Smooth muscle cell (in vitro differentiated cells): ENCODE data around the gene SLC9A4. TPM values are rescaled to one million over a fixed set of nuclear protein-coding genes. Genes with fewer than 3 reads are reported as not detected.
A peak's percentile ranks its signal among the peaks of the same experiment; 100 is the strongest.

ENCODE experiments used
- DNase-seq: peaks from one replicate; lab custom pipeline; 2025; ENCODE audit not compliant: unreplicated experiment; lab: John Stamatoyannopoulos, UW
- H2AFZ ChIP-seq: fragments of 200-600 bp; sonication (generic); 2 replicates; pipeline ENCODE4 v1.6.0; 2016; ENCODE audit warnings: antibody characterized with exemption, low read depth, mild to moderate bottlenecking
- H3F3A ChIP-seq: fragments of 200-600 bp; sonication (generic); 2 replicates; pipeline ENCODE4 v1.6.0; 2017; ENCODE audit warnings: antibody characterized with exemption, low read depth
- H3K27ac ChIP-seq: fragments of 200-600 bp; sonication (generic); 2 replicates; pipeline ENCODE4 v1.5.1; 2016; ENCODE audit warnings: low read depth, mild to moderate bottlenecking
- H3K27me3 ChIP-seq: fragments of 200-600 bp; sonication (generic); 2 replicates; pipeline ENCODE4 v1.6.1; 2016; ENCODE audit warnings: low read depth, mild to moderate bottlenecking
- H3K36me3 ChIP-seq: fragments of 200-600 bp; sonication (generic); 2 replicates; pipeline ENCODE4 v1.5.1; 2016; ENCODE audit warnings: low read depth
- H3K4me1 ChIP-seq: fragments of 200-600 bp; sonication (generic); 2 replicates; pipeline ENCODE4 v1.5.1; 2016; ENCODE audit warnings: low read depth
- H3K4me2 ChIP-seq: fragments of 200-600 bp; sonication (generic); 2 replicates; pipeline ENCODE4 v1.6.0; 2016; ENCODE audit warnings: mild to moderate bottlenecking
- H3K4me3 ChIP-seq: fragments of 200-600 bp; sonication (generic); 2 replicates; pipeline ENCODE4 v1.5.1; 2016; ENCODE audit warnings: mild to moderate bottlenecking
- H3K79me2 ChIP-seq: fragments of 200-600 bp; sonication (generic); 2 replicates; pipeline ENCODE4 v1.6.0; 2016; ENCODE audit warnings: low read depth, mild to moderate bottlenecking
- H3K9ac ChIP-seq: fragments of 200-600 bp; sonication (generic); 2 replicates; pipeline ENCODE4 v1.6.0; 2016; ENCODE audit warnings: low read depth
- H3K9me3 ChIP-seq: fragments of 200-600 bp; sonication (generic); replicated peaks from 2 replicates; pipeline ENCODE4 v1.5.1; 2016; ENCODE audit warnings: low read depth
- H4K20me1 ChIP-seq: fragments of 200-600 bp; sonication (generic); 2 replicates; pipeline ENCODE4 v1.6.0; 2016; ENCODE audit warnings: low read depth
- WGBS: methylation state at CpG from one replicate; pipeline ENCODE4 v1.1.7; 2016; ENCODE audit warnings: low lambda C conversion rate; 5-methylcytosine and 5-hydroxymethylcytosine counted together
- polyA plus RNA-seq: library from polyadenylated mRNA; unstranded; fragments of >200 nt; fragmentation: Nextera tagmentation; extraction: Ambion mirVana; gene quantifications from 2 replicates; pipeline ENCODE4 v1.2.1, GENCODE V29; 2016
- total RNA-seq: library from RNA; depleted of rRNA; stranded (reverse); fragments of >200 nt; gene quantifications from 2 replicates; pipeline ENCODE4 v1.2.3, GENCODE V29; 2014
- TF ChIP-seq, protein P1 (sequence below): fragments of 200-600 bp; sonication (generic); IDR thresholded peaks from 2 replicates; pipeline ENCODE4 v1.5.1; 2017; ENCODE audit warnings: borderline replicate concordance, mild to moderate bottlenecking, antibody characterized with exemption; ENCODE audit not compliant: insufficient read depth, poor library complexity, severe bottlenecking

Gene SLC9A4
- total and polyA plus RNA-seq, 2 experiments from 2014 or later = not detected

DNA sequence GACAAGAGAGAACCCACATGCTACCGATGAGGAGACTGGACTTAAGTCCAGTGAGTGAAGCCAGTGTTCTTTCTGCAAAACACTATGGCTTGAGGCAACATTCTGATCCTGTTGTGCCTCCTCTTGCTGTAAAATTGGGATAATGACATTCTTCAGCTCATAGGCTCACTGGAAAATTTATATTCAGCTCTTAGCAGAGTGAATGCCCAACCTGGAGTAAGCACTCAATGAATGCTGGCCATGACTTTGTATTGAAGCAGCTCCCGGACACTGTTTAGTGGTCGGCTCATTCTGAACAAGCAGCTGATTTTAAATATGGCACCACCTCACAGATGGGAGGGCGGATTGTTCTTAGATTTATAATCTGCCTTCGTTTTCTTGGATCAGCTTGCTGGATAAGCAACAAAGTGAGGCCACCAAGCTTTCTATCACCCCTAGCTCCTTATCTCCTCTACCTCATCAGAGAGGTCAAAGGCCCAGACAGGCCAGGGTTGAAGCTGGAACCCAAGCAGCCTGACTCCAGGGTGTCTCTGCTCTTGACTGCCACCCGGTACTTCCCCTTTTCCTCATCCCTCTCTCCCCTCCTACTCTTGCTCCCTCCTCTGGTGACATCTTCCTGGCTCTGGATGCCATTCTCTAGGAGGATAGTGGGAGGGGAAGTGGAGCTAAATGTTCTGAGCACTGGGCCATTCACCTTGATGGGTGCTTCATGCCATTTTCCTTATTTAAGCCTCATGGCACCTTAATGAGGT, 11.5 kb downstream of the SLC9A4 start:
- Histone ChIP-seq H4K20me1 (no peaks in the 10 kb centered on the region), H3K27ac (no peak overlapping the region), H2AFZ (no peak overlapping the region), H3K9ac (no peak overlapping the region), H3K4me3 (no peak overlapping the region), H3K36me3 (no peaks in the 10 kb centered on the region), H3K79me2 (no peaks in the 10 kb centered on the region), H3K9me3 (no peaks in the 10 kb centered on the region), H3K27me3 (no peaks in the 10 kb centered on the region), H3K4me1 (peaks cover 4% of the 10 kb centered on the region), H3K4me2 (no peak overlapping the region), H3F3A (no peaks in the 10 kb centered on the region)
- DNase-seq = no peak
- TF ChIP-seq, protein P1, sequence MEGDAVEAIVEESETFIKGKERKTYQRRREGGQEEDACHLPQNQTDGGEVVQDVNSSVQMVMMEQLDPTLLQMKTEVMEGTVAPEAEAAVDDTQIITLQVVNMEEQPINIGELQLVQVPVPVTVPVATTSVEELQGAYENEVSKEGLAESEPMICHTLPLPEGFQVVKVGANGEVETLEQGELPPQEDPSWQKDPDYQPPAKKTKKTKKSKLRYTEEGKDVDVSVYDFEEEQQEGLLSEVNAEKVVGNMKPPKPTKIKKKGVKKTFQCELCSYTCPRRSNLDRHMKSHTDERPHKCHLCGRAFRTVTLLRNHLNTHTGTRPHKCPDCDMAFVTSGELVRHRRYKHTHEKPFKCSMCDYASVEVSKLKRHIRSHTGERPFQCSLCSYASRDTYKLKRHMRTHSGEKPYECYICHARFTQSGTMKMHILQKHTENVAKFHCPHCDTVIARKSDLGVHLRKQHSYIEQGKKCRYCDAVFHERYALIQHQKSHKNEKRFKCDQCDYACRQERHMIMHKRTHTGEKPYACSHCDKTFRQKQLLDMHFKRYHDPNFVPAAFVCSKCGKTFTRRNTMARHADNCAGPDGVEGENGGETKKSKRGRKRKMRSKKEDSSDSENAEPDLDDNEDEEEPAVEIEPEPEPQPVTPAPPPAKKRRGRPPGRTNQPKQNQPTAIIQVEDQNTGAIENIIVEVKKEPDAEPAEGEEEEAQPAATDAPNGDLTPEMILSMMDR = no peak
- WGBS = 86% methylated on average over 6 of the region's 6 CpGs

DNA sequence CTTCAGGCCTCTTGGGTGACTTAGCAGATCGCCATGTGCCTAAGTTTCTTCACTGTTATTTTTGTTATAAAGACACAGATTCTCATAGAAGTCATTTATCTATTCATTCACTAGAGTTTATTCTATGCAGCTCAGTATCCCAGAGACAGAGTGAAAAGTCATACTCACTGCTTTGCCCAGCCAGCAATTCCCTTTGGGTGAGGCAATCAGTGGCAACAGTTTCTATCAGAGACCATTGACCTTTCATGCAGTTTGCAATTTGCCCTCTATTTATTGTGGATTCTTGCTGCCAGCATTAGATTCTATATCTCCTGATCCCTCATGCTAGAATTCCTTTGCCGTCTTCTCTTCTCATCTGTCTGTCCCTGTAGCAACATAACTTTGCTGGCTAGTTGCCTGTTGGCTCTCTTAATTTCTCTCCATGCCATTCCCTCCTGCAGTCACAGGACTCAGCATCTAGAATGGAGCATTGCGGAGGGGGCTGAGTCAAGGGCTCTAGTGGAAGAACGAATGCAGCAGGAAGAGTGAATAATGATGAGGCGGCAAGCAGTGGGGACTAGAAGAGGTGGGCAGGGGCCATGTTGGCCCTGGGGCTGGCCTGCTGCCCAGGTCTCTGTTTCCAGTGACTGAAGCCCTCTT, 12.2 kb downstream of the SLC9A4 start:
- Histone ChIP-seq H3K36me3 (no peaks in the 10 kb centered on the region), H3F3A (no peaks in the 10 kb centered on the region), H3K9ac (no peak overlapping the region), H3K9me3 (no peaks in the 10 kb centered on the region), H3K4me1 (peaks cover 4% of the 10 kb centered on the region), H4K20me1 (no peaks in the 10 kb centered on the region), H2AFZ (no peak overlapping the region), H3K79me2 (no peaks in the 10 kb centered on the region), H3K4me3 (no peak overlapping the region), H3K27ac (no peak overlapping the region), H3K4me2 (no peak overlapping the region), H3K27me3 (no peaks in the 10 kb centered on the region)
- TF ChIP-seq, protein P1 = no peak
- WGBS = 87% methylated on average over 5 of the region's 5 CpGs
- no peak for DNase-seq

DNA sequence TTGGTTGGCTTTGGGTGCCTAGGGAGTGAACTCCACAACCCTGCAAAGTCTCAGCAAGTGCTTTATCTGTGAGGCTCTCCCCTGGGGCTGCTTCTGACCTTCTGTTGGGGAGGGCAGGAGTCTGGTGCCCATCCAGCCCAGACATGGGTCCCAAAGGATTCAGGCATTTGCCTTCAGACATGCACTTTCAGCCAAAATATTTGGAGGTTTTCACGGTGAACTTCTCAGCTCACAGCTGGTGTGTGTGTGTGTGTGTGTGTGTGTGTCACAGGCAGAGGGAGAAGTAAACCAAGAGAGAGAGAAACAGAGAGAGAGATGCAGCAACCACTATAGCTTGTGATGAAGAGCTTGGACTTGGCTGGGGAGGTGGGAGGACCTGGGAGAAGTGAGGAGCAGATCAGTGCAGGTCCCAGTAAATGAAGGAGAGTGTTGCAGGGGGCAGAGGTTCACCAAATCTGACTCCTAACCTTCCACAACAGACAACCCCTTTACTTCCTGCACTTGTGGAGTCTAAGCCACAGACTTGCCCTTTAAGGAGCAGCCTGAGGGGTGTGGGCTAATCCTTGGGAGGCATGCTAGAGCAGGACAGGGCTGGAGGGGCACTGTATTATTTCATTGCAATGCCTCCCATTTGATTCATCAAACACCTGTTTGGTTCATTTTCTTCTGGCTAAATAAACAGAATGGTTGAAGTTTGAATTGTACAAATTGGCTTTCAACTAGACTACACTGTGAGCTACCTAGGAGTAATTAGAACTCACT, 14.1 kb downstream of the SLC9A4 start:
- H3K27ac ChIP-seq = peak overlapping the region; percentile 29
- no peaks in the 10 kb centered on the region for H4K20me1 ChIP-seq
- H3K79me2 ChIP-seq = no peaks in the 10 kb centered on the region
- DNase-seq = no peak
- H3K9ac ChIP-seq = peak overlapping the region; percentile 34
- 91% methylated on average over 1 of the region's 1 CpG for WGBS
- peaks cover 4% of the 10 kb centered on the region for H3K4me1 ChIP-seq
- H3F3A ChIP-seq = no peaks in the 10 kb centered on the region
- no peak overlapping the region for H3K4me3 ChIP-seq
- no peaks in the 10 kb centered on the region for H3K27me3 ChIP-seq
- peak overlapping the region; percentile 70 for H3K4me2 ChIP-seq
- no peaks in the 10 kb centered on the region for H3K9me3 ChIP-seq
- TF ChIP-seq, protein P1 = no peak
- no peak overlapping the region for H2AFZ ChIP-seq
- H3K36me3 ChIP-seq = no peaks in the 10 kb centered on the region
